Lung (tissue), 12 donors: ENCODE measurements around the gene TGFBR2. TPM values are rescaled to one million over a fixed set of nuclear protein-coding genes. Genes with fewer than 3 reads are reported as not detected.

Source experiments
- ATAC-seq: fragments of 200-7000 bp; cut with Tn5 transposase; one replicate; pipeline ENCODE4 v1.9.1; 2020; ENCODE audit warnings: moderate number of reproducible peaks; ENCODE audit not compliant: insufficient read depth, low FRiP score
- DNase-seq, 3 donors: peaks; one replicate each; pipeline ENCODE4 v3.0.0-alpha.2; 2013 to 2017
- H3K27ac ChIP-seq, 2 donors: one replicate each; pipeline ENCODE4 v1.5.1; 2013; ENCODE audit warnings: mild to moderate bottlenecking in 2 of 2, moderate library complexity in 2 of 2, control low read depth in 1 of 2, inconsistent platforms in 1 of 2, low read depth in 1 of 2, low read length in 1 of 2
- H3K27me3 ChIP-seq, 3 donors: one replicate each; pipeline ENCODE4 v1.5.1; 2013; ENCODE audit warnings: low read length in 2 of 3; ENCODE audit not compliant: control insufficient read depth in 3 of 3, insufficient read depth in 3 of 3
- H3K36me3 ChIP-seq, 4 donors: one replicate each; pipeline ENCODE4 v1.5.1; 2013; ENCODE audit warnings: low read length in 4 of 4, mild to moderate bottlenecking in 1 of 4, moderate library complexity in 1 of 4; ENCODE audit not compliant: control insufficient read depth in 4 of 4, insufficient read depth in 4 of 4
- H3K4me1 ChIP-seq, 5 donors: one replicate each; pipeline ENCODE4 v1.5.1; 2013; ENCODE audit warnings: low read length in 5 of 5, mild to moderate bottlenecking in 2 of 5, moderate library complexity in 1 of 5; ENCODE audit not compliant: control insufficient read depth in 5 of 5, insufficient read depth in 5 of 5
- H3K4me3 ChIP-seq: one replicate; pipeline ENCODE4 v1.5.1; 2013; ENCODE audit warnings: mild to moderate bottlenecking, control low read depth, moderate library complexity
- H3K9ac ChIP-seq, 2 donors: one replicate each; pipeline ENCODE4 v1.5.1; 2013; ENCODE audit warnings: low read length in 2 of 2, control low read depth in 1 of 2; ENCODE audit not compliant: insufficient read depth in 1 of 2
- H3K9me3 ChIP-seq, 4 donors: one replicate each; pipeline ENCODE4 v1.5.1; 2013; ENCODE audit warnings: low read length in 3 of 4, mild to moderate bottlenecking in 1 of 4, moderate library complexity in 1 of 4; ENCODE audit not compliant: control insufficient read depth in 4 of 4, insufficient read depth in 3 of 4
- WGBS, 2 donors: extraction: QIAGEN DNeasy Blood & Tissue Kit; methylation state at CpG; one replicate each; pipeline ENCODE4 v1.1.7; 2013; 5-methylcytosine and 5-hydroxymethylcytosine counted together
- polyA plus RNA-seq, 2 donors: library from polyadenylated mRNA; stranded (reverse); fragments of 200-250 nt; gene quantifications; one replicate each; pipeline ENCODE4 v1.2.1, GENCODE V29; 2013
- total RNA-seq, 2 donors: library from RNA; depleted of rRNA in 1 of 2; stranded (reverse); fragments of >200 nt in 1 of 2; gene quantifications; one replicate each; pipeline ENCODE4 v1.2.1, GENCODE V29; 2014 to 2021
- TF ChIP-seq, protein P1 (sequence below): IDR thresholded peaks from 2 replicates; pipeline ENCODE4 v1.5.1; 2012; ENCODE audit warnings: mild to moderate bottlenecking; ENCODE audit errors: control extremely low read depth, extremely low read depth
- donor health status: control.
- donor health status: control.
- donor health status: Bipolar disorder and iron deficiency.
- donor health status: healthy.
- donor health status: DM: yes; HTN: yes; CAD: no.

Gene TGFBR2
- total and polyA plus RNA-seq, 4 donors: 31.1 to 232 (median 163) TPM

DNA sequence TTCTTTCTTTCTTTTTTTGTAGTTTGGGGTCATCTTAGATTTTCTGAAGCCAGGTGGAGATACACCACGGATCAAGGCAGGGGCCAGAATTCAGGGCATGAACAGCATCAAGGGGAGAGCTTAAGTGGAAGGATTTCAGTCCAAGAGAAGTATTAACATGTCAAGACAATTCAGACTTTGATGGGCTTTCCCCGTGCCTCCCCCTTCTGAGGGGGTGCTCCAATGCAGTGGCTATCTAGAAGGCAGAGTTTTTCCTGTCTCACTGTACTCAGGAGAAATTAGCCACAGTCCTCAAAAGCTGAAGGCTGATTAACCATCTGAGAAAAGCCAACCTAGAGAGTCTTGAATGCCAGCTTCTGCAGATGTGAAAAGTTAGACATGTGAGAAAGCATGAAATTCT, 127.3 kb downstream of the TGFBR2 start:
- H3K4me3 ChIP-seq: no peak overlapping the region
- DNase-seq (no peak), ATAC-seq (no peak)
- H3K27me3 ChIP-seq: no peaks in the 10 kb centered on the region
- H3K4me1 ChIP-seq: no peaks in the 10 kb centered on the region
- H3K36me3 ChIP-seq: no peaks in the 10 kb centered on the region
- H3K27ac ChIP-seq: no peak overlapping the region
- TF ChIP-seq, protein P1, sequence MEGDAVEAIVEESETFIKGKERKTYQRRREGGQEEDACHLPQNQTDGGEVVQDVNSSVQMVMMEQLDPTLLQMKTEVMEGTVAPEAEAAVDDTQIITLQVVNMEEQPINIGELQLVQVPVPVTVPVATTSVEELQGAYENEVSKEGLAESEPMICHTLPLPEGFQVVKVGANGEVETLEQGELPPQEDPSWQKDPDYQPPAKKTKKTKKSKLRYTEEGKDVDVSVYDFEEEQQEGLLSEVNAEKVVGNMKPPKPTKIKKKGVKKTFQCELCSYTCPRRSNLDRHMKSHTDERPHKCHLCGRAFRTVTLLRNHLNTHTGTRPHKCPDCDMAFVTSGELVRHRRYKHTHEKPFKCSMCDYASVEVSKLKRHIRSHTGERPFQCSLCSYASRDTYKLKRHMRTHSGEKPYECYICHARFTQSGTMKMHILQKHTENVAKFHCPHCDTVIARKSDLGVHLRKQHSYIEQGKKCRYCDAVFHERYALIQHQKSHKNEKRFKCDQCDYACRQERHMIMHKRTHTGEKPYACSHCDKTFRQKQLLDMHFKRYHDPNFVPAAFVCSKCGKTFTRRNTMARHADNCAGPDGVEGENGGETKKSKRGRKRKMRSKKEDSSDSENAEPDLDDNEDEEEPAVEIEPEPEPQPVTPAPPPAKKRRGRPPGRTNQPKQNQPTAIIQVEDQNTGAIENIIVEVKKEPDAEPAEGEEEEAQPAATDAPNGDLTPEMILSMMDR: no peak
- no peak overlapping the region for H3K9ac ChIP-seq
- 83 to 86% methylated on average over 2 of the region's 2 CpGs for WGBS, 2 donors
- H3K9me3 ChIP-seq: peaks cover 0 to 2% (median 0%) of the 10 kb centered on the region in 4 donors

DNA sequence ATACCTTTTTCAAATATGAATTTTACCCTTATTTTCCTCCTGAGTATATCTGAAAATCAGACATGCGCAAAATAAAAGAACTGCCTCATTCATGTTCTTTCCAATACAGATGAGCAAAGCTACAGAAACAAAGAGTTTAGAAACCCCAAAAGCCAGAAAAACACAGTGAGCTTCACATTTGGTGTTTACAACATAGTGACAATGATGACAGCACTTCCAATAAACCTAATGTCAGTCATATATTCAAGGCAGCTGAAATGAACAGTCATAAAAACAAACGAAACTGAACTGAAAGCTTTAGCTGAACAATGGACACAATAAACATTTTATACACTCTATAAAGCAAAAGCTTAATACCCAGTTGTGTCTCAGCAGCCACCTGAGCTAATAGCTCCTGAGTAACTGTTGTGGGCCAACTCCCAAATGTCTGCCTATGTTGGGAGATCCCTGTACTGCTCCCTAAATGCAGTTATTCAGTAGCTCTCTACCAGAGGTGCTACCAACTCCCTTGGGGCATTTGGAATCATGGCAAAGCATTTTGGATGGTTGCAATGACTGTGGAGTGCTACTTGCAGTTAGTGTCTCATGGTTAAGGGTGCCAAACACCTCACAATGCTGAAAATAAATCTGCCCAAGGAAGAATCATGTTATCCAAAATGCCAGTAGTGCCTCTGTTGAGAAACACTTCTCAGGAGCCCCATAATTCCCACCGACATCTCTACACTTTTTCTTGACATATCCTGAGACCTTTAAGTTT, 131.5 kb downstream of the TGFBR2 start:
- H3K9me3 ChIP-seq: peaks cover 0 to 2% (median 0%) of the 10 kb centered on the region in 4 donors
- 81 to 88% methylated on average over 3 of the region's 3 CpGs for WGBS, 2 donors
- no peak overlapping the region for H3K4me3 ChIP-seq
- ATAC-seq (no peak), DNase-seq (no peak)
- no peaks in the 10 kb centered on the region for H3K27me3 ChIP-seq
- no peaks in the 10 kb centered on the region for H3K4me1 ChIP-seq
- TF ChIP-seq, protein P1: no peak
- H3K36me3 ChIP-seq: no peaks in the 10 kb centered on the region
- no peak overlapping the region for H3K27ac ChIP-seq
- H3K9ac ChIP-seq: no peak overlapping the region

DNA sequence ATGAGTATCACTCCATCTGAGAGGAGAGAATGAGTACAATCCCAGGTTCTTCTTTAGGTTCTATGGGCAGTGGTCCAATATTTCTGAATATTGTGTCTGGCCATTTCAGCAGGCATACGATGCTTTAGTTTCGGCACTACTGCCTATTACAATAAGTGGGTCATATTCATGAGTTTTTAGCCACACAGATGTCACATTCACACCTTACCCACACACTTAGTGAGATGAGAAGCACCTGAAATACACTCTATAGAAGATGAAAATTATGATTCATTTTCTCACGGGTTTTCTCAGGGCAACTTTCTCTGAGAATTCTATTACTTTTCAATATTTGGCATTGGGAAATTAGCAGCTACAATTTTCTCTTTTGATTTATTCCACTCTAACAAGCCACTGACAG, 132.2 kb downstream of the TGFBR2 start:
- TF ChIP-seq, protein P1: no peak
- peaks cover 0 to 2% (median 0%) of the 10 kb centered on the region in 4 donors for H3K9me3 ChIP-seq
- H3K4me1 ChIP-seq: no peaks in the 10 kb centered on the region
- DNase-seq (no peak), ATAC-seq (no peak)
- H3K36me3 ChIP-seq: no peaks in the 10 kb centered on the region
- no peak overlapping the region for H3K9ac ChIP-seq
- 93 to 95% methylated on average over 3 of the region's 3 CpGs for WGBS, 2 donors
- no peaks in the 10 kb centered on the region for H3K27me3 ChIP-seq
- H3K4me3 ChIP-seq: no peak overlapping the region
- H3K27ac ChIP-seq: no peak overlapping the region
